ENCODE data around the gene IFI44L.

IFI44L gene

DNA sequence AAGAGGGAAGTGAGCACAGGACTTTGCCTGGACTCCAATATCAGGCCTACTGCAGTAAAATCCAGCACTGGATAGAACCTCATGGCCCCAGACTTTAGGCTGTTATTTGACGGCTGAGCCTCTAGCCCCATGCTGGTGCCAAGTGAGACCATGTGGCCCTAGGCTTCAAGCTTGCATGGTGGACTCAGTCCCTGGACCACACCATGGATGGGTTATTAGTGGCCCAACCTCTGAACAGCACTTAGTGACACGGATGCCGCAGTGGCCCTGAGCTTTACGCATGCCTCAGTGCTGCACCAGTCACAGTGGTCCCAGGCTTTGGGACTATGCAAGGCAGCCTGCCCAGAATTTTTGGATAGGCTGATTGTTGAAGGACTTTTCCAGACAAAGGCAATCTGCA lies 13.0 kb downstream of the IFI44L start:
- in situ Hi-C loops (cut with MboI; ENCODE audit: low sequenced_read_pairs), result no loop called here

DNA sequence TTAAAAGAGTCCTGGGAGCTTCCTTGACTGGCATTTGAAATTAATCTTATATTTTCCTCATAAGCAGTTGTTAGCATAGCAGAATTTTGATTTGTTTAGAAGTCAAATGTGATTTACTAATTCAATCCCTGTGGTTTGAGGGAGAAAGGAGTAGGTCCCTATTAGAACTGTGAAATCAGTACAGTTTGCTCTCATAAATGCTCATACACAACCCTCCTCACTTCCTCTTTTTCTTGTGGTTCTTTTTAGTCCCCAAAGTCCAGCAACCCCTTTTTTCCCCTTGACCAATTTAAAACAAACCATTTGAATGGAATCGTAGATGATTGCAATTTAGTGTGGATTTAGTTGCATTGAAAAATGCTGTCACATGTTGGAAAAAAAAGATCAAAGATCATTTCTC lies 20.2 kb downstream of the IFI44L start:
- in situ Hi-C loops (cut with MboI; ENCODE audit: low sequenced_read_pairs), result no loop called here

DNA sequence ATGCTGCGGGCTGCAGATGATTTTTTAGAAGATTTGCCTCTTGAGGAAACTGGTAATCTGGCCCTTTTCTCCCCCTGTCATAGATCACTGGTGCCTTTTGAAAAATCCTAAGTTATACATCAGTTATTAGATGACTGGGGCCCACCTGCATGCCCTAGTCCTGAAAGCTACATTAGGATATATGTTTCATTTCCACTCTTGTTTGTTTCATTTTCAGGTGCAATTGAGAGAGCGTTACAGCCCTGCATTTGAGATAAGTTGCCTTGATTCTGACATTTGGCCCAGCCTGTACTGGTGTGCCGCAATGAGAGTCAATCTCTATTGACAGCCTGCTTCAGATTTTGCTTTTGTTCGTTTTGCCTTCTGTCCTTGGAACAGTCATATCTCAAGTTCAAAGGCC lies 21.3 kb downstream of the IFI44L start:
- in situ Hi-C loops (cut with MboI; ENCODE audit: low sequenced_read_pairs), result no loop called here

DNA sequence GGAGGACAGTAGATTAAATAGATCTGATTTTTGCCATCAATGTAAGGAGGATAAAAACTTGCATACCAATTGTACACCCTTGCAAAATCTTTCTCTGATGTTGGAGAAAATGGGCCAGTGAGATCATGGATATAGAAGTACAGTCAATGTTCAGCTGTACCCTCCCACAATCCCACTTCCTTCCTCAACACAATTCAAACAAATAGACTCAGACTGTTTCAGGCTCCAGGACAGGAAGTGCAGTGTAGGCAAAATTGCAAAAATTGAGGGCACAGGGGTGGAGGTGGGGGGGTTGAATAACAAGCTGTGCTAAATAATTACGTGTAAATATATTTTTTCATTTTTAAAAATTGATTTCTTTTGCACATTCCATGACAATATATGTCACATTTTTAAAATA lies 25.5 kb downstream of the IFI44L start:
- in situ Hi-C loops (cut with MboI; ENCODE audit: low sequenced_read_pairs), result no loop called here

DNA sequence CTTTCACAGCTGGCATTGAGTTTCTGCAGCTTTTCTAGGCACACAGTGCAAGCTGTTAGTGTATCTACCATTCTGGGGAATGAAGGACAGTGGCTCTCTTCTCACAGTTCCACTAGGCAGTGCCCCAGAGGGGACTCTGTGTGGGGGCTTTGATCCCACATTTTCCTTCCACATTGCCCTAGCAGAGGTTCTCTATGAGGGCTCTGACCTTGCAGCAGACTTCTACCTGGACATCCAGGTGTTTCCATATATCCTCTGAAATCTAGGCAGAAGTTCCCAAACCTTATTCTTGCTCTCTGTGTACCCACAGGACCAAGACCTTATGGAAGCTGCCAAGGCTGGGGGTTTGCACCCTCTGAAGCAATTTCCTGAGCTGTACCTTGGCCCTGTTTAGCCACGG lies 27.0 kb downstream of the IFI44L start:
- in situ Hi-C loops (cut with MboI; ENCODE audit: low sequenced_read_pairs), result no loop called here

DNA sequence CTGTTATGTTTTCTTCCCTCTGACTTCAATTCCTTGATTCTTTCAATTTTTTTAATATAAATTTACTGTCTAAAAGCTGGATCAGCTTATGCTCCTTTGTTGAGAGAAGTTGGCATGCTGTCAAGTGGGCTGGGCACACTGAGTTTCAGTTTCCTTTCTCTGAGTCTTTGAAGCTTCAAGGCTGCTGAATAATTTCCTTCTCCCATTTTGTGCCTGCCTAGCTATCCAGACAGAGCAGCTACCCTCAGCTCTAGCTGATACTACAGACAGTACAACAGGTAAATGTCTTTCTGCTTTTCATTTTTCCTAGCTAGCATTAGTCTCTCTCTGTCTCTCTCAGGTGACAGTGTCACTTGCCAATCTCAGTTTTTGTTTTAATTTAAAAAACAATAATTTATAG lies 29.4 kb downstream of the IFI44L start, which contains the start of gene IFI44:
Gene IFI44, plus strand, starts transcription at position 204 of the 400 bp plus-strand sequence. CDS start 365 bp downstream, outside the sequence.
- in situ Hi-C loops (cut with MboI; ENCODE audit: low sequenced_read_pairs), result no loop called here

DNA sequence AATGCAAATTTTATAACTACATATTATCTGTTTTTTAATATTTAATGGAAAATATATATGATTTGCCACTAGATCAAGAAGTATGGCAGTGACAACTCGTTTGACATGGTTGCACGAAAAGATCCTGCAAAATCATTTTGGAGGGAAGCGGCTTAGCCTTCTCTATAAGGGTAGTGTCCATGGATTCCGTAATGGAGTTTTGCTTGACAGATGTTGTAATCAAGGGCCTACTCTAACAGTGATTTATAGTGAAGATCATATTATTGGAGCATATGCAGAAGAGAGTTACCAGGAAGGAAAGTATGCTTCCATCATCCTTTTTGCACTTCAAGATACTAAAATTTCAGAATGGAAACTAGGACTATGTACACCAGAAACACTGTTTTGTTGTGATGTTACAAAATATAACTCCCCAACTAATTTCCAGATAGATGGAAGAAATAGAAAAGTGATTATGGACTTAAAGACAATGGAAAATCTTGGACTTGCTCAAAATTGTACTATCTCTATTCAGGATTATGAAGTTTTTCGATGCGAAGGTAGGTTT lies 29.9 kb downstream of the IFI44L start:
- in situ Hi-C loops (cut with MboI; ENCODE audit: low sequenced_read_pairs), result no loop called here

DNA sequence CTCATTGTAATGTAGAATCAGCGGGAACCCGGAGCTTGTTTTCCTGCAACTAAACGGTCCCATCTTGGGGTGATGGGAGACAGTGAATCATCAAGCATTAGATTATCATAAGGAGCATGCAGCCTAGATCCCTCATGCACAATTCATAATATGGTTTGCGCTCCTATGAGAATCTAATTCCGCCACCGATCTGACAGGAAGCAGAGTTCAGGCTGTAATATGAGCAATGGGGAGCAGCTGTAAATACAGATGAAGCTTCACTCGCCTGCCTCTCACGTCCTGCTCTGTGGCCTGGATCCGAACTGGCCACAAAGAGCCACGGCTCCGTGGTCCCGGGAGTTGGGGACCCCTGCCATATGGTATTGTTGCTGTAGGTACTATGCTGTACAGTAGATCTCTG lies 31.0 kb downstream of the IFI44L start:
- in situ Hi-C loops (cut with MboI; ENCODE audit: low sequenced_read_pairs), result no loop called here

DNA sequence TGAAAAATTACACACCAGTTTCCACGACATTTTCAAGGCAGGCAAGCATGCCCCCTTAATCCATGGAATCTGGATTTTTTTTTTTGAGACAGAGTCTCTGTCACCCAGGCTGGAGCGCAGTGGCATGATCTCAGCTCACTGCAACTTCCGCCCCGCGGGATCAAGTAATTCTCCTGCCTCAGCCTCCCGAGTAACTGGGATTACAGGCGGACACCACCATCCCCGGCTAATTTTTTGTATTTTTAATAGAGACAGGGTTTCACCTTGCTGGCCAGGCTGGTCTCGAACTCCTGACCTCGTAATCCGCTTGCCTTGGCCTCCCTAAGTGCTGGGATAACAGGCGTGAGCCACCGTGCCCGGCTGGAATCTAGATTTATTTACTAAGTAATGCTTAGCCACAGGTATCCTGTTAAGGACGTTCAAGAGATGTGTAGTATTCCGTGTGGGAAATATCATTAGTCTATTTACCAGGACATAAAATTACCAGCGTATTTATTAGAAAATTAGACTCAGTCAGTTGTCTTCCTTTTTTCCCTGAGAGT lies 31.8 kb downstream of the IFI44L start:
- in situ Hi-C loops (cut with MboI; ENCODE audit: low sequenced_read_pairs), result no loop called here

DNA sequence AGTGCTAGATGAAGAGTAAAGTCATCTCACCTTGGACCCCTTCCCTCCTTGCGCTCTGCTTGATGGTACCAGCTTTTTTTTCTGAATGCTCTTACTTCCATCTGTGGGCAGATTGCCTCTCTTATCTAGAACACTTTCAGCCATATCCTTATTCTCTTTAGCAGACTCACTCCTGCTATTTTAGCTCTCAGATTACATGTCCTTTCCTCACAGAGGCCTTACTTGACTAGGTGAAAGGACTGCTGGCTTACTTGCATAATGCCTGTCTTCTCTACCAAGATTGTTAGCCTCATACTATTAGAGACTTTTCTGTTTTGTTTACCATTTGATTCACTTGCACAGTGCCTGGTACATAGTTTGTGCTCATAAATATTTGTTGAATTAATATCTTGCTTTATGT lies 38.7 kb downstream of the IFI44L start:
- in situ Hi-C loops (cut with MboI; ENCODE audit: low sequenced_read_pairs), result no loop called here

DNA sequence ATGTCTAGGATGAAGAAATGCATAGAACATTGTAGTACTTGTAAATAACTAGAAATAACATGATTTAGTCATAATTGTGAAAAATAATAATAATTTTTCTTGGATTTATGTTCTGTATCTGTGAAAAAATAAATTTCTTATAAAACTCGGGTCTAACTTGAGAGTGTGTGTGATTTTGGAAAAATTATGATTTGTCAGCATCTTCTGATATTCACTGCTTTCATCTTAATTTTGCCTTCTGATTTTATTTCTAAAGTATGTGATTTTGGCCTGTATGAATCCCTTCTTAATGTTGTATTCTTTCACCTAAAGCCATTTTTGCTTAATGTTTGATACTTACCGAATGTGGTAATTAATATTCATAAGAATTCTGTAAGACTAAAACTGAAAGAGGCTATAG lies 43.7 kb downstream of the IFI44L start:
- in situ Hi-C loops (cut with MboI; ENCODE audit: low sequenced_read_pairs), result no loop called here

DNA sequence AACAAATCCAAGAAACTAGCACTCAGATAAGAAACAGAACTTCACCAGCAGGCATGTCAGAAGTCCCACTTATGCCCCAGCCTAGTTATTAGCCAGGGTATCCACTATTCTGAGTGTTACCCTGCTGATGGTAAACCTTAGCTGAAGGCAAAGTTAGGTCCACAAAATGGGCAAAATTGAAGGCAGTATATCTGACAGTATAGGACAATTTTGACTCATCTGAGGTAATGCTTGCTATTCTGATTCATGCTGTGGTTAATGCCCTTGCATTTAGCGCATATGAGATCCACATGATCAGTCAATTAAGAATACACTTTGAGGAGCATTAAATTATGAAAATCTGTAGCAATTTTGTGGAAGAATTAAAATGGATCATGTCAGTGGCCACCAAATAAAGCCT lies 44.5 kb downstream of the IFI44L start:
- in situ Hi-C loops (cut with MboI; ENCODE audit: low sequenced_read_pairs), result no loop called here

DNA sequence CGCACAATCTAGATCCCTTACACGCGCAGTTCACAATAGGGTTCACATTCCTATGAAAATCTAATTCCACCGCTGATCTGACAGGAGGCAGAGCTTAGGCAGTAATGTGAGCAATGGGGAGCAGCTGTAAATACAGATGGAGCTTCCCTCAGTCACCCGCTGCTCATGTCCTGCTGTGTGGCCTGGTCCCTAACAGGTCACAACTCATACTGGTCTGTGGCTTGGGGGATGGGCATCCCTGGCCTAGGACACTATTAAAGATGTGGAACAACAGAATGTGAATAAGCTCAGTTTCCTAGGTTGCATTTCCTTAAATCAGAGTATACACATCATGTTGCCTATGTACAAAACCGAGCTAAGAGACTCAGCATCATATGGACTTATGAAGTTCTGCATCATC lies 45.6 kb downstream of the IFI44L start:
- in situ Hi-C loops (cut with MboI; ENCODE audit: low sequenced_read_pairs), result no loop called here

DNA sequence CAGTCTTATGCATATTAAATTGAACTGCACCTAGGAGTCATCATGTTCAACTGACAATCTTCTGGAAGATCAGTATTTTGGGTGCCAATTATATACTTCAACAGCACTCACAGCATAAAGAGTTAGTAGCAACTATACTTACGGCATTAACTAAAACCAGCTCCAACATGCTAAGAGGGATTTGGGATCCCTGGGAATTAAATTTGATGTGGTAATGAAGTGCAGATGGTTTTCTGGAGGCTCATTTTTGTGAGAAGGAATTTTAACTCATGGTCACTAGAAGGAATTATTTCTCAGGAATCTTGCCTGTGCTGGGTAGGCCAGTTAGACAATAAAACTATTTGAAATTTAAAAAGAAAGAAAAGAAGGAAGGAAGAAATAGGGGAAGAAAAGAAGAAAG lies 47.7 kb downstream of the IFI44L start:
- in situ Hi-C loops (cut with MboI; ENCODE audit: low sequenced_read_pairs), result no loop called here

DNA sequence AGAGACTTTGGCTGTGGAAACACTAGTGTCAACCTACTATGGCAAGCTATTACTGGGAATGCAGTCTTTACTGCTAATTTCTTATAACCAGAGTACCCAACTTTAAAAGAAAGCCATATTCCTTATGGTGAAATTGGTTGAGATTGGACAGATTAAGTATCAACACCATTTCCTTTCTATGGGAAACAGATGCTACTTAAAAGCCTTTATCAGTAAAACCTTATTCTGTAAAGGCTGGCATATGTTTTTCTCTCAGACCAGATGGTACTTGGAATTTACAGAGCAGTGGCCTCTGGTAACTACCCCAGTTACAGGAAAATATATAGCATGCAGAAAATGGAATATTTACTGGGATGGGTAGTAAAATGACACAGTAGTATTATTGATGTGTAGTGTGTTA lies 48.2 kb downstream of the IFI44L start:
- in situ Hi-C loops (cut with MboI; ENCODE audit: low sequenced_read_pairs), result no loop called here

DNA sequence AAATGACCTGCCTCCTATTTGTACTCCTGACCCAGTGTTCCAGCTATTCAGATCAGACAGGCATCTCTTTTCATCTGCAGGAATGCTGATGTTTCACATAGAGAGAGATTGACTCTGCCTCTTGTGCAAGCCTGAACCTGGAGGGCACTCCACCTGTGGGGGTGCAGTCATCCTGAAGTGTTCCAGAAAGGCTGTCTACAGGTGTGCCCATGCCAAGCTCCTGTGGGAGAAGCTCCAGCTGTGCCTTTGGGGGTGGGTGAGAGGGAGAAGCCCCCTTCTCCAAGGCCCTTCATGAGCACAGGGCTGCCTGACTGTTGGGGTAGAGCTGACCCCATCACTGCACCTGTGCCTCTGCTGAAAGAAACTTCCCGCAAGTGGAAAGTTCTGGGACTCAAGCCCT lies 52.2 kb downstream of the IFI44L start:
- in situ Hi-C loops (cut with MboI; ENCODE audit: low sequenced_read_pairs), result no loop called here

DNA sequence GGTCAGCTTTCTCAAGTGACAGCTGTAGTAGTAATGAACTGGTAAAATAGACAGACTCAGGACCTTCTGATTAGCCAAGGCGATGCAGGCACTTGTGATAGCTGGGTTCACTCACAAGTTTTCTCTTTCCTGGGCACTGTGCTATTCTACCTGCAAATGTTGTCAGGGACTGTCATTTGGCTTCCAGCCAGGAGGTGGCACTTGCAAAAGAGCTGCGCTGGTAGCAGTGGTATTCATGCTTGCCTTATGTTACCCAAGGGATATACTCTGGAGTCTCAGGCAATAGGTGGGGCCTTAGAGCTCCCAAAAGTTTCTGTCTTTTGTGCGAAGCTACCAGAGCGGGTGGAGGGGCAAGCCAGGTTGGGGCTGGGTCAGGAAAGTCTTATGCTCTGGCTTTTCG lies 52.9 kb downstream of the IFI44L start:
- in situ Hi-C loops (cut with MboI; ENCODE audit: low sequenced_read_pairs), result no loop called here

DNA sequence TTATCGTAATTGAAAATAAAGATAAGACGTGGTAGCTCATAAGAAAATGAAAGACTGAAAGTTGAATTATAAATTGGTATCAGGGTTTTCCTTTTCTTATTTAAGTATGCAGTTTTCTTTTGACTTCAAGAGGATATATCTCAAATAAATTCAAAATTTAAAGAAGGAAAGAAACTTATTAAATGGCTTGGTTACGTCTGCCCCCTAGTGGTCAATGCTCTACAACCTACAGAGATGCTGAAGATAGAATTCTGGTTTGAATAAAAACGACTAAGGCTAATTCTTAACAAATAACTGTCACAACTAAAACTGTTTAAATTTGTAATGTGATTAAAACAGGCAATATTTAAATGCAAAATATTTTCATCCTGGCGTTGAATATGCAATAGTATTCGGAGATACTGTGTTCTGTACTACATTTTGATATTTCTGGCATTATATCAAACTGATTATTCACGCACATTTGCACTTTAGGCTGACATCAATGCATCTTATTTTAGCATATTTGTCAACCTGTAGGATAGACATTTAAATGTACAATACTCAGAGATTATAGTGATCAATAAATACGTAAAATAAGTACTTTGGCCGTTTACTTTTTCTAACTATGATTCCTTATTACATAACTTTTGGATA lies 56.2 kb downstream of the IFI44L start:
- in situ Hi-C loops (cut with MboI; ENCODE audit: low sequenced_read_pairs), result no loop called here

DNA sequence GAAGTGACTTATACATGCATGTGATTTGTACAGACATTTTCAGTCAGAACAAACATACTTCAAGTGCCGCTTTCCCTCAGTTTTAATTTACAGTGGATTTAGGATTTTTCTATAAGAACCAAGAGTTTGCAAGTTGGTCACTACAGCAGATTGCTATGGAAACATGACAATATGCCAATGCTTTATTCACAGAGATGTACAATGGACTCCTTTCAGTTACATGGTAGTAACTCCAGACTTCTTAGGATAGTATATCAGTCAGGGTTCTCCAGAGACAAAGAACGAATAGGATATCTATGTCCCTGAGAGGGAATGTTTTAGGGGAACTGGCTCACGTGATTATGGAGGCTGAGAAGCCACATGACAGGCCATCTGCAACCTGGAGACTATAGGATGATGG lies 56.7 kb downstream of the IFI44L start:
- in situ Hi-C loops (cut with MboI; ENCODE audit: low sequenced_read_pairs), result no loop called here

DNA sequence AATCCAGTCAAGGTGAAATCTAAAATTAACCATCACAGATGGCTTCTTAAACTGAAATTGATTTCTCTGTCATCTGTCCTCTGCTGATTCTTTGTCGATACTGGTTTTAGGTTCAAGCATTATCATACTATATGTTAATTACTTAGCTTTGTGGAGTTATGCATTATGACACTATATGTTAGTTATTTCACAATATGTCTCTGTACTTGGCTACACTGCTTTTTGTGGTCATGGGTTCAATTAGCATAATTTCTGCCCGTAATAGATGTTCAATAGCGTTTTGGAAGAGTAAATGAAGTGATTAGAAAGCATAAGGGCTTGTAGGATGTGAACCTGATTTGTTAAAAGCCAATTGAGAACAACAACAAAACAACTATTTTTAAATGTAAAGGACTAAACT lies 57.5 kb downstream of the IFI44L start:
- in situ Hi-C loops (cut with MboI; ENCODE audit: low sequenced_read_pairs), result no loop called here

DNA sequence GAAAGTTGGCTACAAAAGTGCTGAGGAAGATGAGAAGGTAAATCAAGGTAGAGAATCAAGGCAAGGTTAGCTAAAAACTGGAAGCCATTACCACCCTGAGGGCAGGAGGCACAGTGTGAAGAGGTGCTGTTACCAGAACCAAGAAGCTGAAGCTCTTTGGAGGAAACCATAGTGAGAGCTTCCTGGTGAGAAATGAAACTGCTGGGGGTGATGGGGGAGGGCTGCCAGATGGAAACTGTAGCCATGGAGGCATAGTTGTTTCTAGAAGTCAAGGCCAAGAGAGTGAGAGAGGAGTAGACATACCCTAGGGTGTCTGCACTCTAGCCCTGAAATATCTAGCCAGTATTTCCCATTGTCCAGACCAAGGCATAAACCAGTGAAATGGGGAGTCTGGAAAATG lies 58.1 kb downstream of the IFI44L start:
- in situ Hi-C loops (cut with MboI; ENCODE audit: low sequenced_read_pairs), result no loop called here

DNA sequence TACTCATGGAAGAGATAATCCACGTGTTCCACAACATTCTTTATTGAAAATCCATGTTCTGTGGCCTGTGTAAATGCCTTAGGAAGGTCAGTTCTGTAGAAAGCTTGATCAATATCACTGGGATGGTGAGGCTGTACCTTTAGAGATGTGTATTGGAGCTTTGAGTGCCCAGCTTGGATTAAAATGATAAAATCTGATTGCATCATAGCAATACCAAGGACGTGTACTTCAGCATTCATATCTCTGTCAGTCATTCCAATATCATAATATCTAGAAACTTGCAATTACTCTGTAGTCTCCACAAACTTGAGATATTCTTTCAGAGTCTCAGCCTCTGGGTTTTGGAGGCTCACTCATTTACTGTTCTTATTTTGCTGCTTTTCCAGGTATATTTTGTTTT lies 61.0 kb downstream of the IFI44L start:
- in situ Hi-C loops (cut with MboI; ENCODE audit: low sequenced_read_pairs), result no loop called here

DNA sequence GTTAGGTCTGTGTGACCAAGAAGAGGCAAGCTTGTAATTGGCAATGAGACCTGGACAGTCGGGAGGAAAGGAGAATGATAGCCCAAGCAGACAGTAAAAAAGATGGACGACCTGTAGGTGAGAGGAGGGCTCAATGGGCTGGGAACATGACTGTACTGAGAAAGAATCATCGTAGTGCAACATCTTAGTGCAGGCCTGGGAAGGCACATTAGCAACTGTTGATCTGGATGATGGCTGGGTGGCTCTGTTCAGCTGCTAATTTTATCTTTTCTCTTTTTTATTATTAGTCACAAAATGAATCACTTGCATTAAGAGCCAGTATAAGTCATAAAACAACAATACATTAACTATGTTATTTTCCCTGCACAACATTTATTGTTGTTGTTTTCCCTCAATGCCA lies 62.2 kb downstream of the IFI44L start:
- in situ Hi-C loops (cut with MboI; ENCODE audit: low sequenced_read_pairs), result no loop called here

Measured in hTERT RPE-1 (cell line).